Epithelial cell of proximal tubule (primary cell): ENCODE data around the gene PANX2. TPM values are rescaled to one million over a fixed set of nuclear protein-coding genes. Genes with fewer than 3 reads are reported as not detected.

Experiments
- DNase-seq: peaks from one replicate; pipeline ENCODE4 v3.0.0-alpha.2; 2011; ENCODE audit warnings: low read depth
- H3K4me3 ChIP-seq: 2 replicates; pipeline ENCODE4 v1.5.1; 2011; ENCODE audit warnings: low read depth, mild to moderate bottlenecking, low read length
- total RNA-seq: library from RNA; depleted of rRNA; stranded (reverse); fragments of >200 nt; gene quantifications from 2 replicates; pipeline ENCODE4 v1.2.3, GENCODE V29; 2015
- TF ChIP-seq, protein P1 (sequence below): conservative IDR thresholded peaks from 2 replicates; pipeline ENCODE4 v1.5.1; 2012; ENCODE audit warnings: low read depth, mild to moderate bottlenecking, low read length

PANX2 gene, protein sequence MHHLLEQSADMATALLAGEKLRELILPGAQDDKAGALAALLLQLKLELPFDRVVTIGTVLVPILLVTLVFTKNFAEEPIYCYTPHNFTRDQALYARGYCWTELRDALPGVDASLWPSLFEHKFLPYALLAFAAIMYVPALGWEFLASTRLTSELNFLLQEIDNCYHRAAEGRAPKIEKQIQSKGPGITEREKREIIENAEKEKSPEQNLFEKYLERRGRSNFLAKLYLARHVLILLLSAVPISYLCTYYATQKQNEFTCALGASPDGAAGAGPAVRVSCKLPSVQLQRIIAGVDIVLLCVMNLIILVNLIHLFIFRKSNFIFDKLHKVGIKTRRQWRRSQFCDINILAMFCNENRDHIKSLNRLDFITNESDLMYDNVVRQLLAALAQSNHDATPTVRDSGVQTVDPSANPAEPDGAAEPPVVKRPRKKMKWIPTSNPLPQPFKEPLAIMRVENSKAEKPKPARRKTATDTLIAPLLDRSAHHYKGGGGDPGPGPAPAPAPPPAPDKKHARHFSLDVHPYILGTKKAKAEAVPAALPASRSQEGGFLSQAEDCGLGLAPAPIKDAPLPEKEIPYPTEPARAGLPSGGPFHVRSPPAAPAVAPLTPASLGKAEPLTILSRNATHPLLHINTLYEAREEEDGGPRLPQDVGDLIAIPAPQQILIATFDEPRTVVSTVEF
- total RNA-seq: 0.07 and 0.12 TPM in 2 replicates

DNA sequence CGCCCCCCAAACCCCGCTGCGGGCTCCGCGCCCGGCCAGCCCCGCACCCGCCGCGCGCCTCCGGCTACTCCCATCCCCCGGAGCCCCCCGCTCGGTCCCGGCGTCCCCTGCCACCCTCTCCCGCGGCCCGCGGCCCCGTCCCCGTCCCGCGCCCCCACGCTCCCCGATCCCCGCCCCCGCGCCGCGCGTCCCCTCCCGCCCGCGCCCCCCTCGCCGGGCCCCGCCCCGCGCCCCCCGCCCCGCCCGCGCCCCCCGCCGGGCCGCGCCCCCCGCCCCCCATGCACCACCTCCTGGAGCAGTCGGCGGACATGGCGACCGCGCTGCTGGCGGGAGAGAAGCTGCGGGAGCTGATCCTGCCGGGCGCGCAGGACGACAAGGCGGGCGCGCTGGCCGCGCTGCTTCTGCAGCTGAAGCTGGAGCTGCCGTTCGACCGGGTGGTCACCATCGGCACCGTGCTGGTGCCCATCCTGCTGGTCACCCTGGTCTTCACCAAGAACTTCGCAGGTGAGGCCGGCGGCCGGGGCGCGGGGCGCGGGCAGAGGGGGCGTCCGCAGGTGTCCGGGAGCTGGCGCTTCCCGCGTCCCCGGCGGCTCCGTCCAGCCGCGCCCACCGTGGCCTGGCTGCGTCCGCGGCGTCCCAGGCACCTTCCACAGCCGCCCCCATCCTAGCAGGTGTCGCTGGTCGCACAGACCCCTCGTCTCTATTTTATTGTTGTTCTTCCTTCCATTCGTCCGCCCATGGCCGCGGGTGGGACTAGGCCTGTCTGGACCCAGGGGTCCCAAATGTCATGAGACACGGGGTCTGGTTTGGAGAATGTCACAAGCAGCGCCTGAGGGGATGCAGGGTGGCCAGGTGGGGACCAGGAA, at the start of gene PANX2:
TSS of gene PANX2 (plus strand) at position 279 of the 866 bp plus-strand sequence. CDS start at position 279, 0 bp downstream.
- TF ChIP-seq, protein P1, sequence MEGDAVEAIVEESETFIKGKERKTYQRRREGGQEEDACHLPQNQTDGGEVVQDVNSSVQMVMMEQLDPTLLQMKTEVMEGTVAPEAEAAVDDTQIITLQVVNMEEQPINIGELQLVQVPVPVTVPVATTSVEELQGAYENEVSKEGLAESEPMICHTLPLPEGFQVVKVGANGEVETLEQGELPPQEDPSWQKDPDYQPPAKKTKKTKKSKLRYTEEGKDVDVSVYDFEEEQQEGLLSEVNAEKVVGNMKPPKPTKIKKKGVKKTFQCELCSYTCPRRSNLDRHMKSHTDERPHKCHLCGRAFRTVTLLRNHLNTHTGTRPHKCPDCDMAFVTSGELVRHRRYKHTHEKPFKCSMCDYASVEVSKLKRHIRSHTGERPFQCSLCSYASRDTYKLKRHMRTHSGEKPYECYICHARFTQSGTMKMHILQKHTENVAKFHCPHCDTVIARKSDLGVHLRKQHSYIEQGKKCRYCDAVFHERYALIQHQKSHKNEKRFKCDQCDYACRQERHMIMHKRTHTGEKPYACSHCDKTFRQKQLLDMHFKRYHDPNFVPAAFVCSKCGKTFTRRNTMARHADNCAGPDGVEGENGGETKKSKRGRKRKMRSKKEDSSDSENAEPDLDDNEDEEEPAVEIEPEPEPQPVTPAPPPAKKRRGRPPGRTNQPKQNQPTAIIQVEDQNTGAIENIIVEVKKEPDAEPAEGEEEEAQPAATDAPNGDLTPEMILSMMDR: no peak
- H3K4me3 ChIP-seq: no peak within 1 kb of the TSS
- DNase-seq: no peak

DNA sequence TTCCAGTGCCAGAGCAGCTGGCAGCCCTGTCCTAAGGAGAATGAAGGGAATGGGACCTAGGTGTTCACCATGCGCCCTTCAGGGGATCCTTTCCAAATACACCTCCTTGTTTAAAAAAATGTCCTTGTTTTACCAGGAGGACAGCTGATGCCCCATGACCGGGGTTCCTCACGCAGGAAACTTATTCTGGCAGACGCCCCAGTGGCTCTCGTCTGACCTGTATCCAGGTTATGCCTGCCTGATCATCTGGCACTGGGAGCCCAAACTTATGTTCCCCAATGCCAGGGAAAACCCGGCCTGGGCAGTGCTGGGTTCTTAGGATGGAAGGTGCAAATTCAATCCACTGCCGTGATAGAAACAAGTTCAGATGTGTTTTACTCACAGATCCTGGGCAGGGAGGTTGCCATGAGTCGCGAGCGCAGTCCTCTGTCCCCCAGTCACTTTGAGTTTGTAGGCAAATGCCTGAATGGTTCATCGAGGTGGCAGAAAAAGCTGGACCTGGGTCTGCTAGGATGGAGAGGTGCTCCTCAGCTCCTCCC, 49.3 kb upstream of the PANX2 start:
- no peak overlapping the region for H3K4me3 ChIP-seq
- DNase-seq: no peak
- TF ChIP-seq, protein P1: no peak

DNA sequence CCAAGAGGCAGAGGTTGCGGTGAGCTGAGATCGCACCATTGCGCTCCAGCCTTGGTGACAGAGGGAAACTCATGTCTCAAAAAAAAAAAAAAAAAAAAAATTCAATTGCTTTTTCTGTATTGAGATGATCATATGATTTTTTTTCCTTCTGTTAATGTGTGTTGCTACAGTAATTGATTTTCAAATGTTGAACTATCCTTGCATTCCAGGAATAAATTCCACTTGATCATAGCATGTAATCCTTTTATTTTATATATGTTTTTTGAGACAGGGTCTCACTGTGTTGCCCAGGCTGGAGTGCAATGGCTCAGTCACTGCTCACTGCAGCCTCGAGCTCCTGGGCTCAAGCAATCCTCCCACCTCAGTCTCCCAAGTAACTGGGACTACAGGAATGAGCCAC, 47.4 kb upstream of the PANX2 start:
- TF ChIP-seq, protein P1: no peak
- no peak for DNase-seq
- no peak overlapping the region for H3K4me3 ChIP-seq

DNA sequence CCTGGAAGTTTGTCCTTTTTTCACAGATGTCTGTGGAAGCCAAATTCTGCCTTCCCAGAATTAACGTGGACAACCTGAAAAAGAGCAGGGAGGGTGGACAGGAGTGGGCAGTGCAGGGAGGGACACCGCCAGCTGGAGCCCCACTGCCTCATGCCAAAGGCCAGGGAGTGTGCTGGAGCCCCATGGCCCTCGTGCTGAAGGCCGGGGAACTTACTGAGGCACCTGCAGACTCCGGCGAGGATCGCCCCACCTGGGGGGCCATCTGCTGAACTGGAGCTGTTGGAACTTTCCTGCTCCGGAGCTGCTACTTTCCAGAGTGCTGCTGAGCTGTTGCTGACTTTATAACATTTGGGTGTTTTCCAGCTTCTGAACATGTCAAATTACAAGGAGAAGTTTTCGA, 45.5 kb upstream of the PANX2 start:
- no peak for DNase-seq
- H3K4me3 ChIP-seq: no peak overlapping the region
- TF ChIP-seq, protein P1: no peak

DNA sequence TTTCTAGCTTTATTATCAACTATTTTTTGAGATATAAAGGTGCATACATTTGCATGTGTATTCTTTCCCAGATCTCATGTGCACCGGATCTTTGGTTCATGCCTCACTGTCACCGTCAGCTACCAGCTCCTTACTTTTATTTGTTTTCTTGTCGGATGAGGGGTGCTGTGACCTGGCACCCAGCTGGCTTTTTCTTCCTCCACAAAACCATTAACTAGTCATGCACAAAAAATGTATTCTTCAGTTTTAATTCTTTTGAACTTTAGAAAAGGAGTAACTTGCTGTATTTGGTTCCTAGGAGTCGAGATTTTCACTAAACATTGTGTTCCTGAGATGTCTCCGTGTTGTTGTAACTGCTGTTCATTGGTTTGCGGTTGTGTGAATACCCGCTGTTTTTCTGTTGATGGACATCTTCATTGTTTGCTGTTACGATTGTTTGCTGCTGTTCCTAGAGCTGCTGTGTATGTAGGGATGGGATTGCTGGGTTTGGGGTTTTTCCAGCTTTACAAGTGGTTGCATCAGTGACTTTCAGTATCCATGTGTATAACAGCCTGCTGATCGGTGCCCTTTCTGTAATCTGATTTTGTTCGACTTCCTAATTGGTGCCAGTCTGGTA, 41.3 kb upstream of the PANX2 start:
- TF ChIP-seq, protein P1: no peak
- no peak for DNase-seq
- no peak overlapping the region for H3K4me3 ChIP-seq

DNA sequence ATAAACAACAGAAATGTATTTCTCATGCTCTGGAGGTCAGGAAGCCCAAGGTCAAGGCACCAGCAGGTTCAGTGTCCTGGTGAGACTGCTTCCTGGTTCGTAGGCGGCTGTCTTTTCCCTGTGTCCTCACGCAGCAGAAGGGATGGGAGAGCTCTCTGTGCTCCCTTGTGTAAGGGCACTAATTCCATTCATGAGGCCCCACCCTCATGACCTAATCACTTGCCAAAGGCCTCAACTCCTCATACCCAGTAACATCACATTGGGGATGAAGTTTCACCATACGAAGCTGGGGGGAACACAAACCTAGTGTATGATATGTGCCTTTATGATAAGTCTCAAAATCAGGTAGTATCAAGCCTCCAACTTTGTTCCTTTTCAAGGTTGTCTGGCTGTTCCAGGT, 38.6 kb upstream of the PANX2 start:
- DNase-seq: no peak
- H3K4me3 ChIP-seq: no peak overlapping the region

More for the DNA sequence above, 38.6 kb upstream of the PANX2 start:
- TF ChIP-seq, protein P1: no peak
